ENCODE data around the gene SYS1. TPM values are rescaled to one million over a fixed set of nuclear protein-coding genes. Genes with fewer than 3 reads are reported as not detected.

SYS1 gene
- total RNA-seq: 14.0 and 19.2 TPM in 2 replicates

DNA sequence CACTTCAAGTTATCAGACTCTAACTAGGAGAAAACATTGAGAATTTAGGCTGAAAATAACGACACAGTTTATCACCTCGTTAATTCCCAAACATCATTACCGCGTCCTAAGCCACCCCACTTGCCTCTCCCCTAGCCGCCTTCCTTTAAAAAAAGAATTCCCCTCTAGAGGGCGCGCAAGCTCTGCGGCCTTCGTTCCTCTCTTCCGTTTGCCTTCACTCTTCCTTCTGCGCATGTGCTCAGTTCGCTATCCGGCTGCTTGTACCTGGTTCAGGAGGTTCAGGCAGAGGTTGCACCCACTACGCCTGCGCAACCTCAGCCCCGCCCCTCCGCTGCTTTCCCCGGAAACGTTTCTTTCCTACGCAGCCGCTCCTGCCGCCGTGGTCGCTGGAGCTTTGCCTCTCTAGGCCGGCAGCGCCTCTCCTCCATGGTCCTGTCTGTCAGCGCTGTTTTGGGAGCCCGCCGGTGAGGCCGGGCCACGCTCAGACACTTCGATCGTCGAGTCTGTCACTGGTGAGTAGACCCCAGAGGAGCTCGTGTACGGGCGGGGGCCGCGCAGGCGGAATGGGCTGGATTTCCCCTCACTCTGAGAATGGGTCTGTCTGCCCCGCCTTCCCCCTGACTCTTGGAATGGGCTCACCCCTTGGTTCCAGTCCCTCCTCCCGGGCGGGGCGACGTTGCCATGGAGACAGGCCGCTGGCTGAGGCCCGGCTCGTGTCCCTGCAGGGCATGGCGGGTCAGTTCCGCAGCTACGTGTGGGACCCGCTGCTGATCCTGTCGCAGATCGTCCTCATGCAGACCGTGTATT lies at the start of gene SYS1:
Gene SYS1, plus strand, starts transcription at position 353 of the 807 bp plus-strand sequence. Its CDS starts 376 bp downstream, at position 729.

DNA sequence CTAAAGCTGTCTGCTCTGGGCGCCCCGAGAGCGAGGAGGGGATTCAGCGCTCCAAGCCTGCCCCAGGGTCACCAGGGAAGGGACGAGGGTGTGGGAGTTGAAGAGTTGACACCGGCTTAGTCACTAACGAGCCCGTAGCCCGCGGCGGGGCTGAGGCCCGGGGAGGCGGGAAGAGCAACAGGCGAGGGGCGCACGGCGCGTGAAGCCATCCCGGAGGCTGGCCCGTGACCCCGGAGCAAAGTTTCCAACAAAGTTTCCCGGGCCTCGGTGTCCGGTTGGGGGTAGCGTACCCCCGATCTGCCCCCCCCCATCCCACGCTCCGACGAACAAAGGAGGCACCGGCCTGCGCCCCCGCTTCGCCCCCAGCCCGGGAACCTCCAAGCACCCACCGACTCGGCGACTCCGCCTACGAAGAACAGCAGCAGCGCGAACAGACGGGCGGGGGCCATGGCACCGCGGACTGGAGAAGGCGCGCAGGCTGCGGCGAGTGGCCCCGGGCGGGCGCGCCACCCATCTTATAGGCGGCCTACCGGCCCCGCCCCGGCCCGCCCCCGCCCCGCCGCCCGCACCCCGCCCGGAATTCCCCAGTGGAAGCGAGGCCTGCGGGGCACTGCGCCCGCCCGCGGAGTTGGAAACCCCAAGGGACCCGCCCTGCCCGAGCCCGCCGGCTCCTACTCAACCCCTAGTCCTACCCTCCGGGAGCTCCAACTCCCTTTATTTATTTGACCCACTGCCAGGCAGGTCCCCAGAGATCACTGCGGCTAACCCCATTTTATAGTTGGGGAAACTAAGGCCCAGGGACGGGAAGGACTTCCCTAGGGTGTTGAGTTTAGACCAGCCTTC lies 14.8 kb upstream of the SYS1 start, which contains the start of gene SDC4:
Gene SDC4, minus strand, starts transcription at position 489 of the 843 bp plus-strand sequence. Its CDS starts 40 bp downstream, at position 449.

DNA sequence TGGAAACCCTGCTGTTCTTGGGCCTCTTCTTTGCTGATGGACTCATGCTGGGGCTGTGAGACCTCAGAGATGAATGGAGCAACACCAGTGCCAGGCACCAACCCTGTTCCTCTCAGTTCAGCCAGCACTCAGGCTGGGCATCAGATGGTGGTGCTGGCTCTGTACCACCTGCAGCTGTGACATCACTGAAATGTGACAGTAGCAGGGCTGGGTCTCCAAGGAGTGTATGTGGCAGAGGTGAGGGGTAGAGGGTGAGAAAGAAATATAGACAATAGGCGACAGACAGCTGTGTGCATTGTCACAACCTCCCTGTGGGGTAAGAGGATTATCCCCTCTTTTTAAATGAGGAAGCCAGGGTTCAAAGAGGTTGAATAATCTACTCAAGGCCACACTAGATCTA lies 15.2 kb downstream of the SYS1 start, which contains the start of gene TP53TG5:
Gene TP53TG5, minus strand, starts transcription at position 135 of the 400 bp plus-strand sequence. Its CDS starts 89 bp downstream, at position 46.

DNA sequence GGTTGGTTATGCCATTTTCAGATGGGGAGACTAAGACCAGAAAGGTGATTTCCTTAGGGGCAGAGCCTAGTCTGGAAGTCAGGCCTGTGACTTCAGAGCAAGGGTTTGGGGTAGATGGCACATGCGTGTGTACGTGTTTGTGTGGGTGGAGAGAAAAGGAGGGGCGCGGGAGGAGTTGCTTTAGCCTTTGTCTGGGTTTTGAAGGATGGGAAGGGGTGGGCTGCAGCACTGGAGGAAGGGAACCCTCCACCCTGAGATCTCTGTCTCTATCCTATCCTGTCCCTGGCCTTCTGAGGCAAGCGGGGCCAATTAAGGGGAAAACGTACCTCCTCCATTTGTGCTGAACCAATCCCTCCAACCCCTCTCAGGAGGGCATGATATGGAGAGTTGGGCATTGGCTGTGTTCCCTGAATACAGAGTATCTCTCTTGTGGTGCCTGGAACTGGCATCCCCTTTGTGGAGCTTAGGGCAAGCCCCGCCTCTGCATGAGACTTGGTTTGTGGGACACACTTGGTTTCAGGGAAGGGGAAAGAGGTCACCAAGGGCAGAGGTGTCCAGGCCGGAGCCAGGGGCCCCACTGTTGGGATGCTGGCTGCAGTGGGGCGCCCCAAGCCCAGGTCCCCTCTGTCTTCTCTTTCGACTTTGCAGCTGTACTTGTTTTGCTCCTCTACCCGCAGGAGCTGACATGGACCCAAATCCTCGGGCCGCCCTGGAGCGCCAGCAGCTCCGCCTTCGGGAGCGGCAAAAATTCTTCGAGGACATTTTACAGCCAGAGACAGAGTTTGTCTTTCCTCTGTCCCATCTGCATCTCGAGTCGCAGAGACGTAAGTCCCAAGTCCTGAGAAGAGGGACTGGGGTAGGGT lies 45.1 kb downstream of the SYS1 start, which contains the start of gene DBNDD2:
Gene DBNDD2, plus strand, starts transcription at position 507 of the 863 bp plus-strand sequence. Its CDS starts 179 bp downstream, at position 686.

DNA sequence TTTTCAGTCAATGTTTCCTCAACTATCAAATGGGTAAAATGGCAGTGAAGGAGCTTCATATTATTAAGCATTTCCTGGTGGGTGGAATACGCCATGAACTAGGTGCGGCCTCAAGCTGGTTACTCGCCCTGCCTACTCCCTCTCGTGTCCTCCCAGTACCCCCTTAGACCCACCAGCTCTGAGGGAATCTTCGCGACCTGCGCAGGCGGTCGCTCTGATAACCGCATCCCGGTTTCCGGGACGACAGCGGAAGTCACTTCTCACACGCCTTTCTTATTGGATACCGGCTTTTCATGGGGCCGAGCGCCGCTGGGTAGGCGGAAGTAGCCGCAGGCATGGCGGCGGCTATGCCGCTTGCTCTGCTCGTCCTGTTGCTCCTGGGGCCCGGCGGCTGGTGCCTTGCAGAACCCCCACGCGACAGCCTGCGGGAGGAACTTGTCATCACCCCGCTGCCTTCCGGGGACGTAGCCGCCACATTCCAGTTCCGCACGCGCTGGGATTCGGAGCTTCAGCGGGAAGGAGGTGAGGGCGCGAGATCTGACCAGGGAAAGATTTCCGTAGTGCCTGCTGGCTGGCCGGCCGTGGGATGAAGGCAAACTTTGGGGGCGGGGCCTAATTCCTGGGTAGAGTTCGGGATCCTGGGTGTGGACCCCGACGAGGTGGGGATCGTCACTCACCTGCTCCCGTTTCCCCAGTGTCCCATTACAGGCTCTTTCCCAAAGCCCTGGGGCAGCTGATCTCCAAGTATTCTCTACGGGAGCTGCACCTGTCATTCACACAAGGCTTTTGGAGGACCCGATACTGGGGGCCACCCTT lies 53.1 kb downstream of the SYS1 start, which contains the start of gene PIGT:
Gene PIGT, plus strand, starts transcription at position 320 of the 816 bp plus-strand sequence. Its CDS starts 16 bp downstream, at position 336.

Other genes with a start within 250 kb of the SYS1 start
- not detected in 2 replicates for gene WFDC5, start 248.0 kb upstream of the SYS1 start, total RNA-seq
- gene WFDC12, start 238.7 kb upstream of the SYS1 start, total RNA-seq: not detected in 2 replicates
- gene PI3, start 188.3 kb upstream of the SYS1 start, total RNA-seq: not detected in 2 replicates
- not detected in 2 replicates for gene SEMG1, start 156.1 kb upstream of the SYS1 start, total RNA-seq
- gene SEMG2, start 141.8 kb upstream of the SYS1 start, total RNA-seq: not detected in 2 replicates
- 0.19 TPM in 1 of 2 replicates, not detected in the other for gene SLPI, start 108.6 kb upstream of the SYS1 start, total RNA-seq
- not detected in 2 replicates for gene RBPJL, start 56.3 kb upstream of the SYS1 start, total RNA-seq
- not detected in 2 replicates for gene MATN4, start 54.9 kb upstream of the SYS1 start, total RNA-seq
- gene SDC4, start 14.7 kb upstream of the SYS1 start, total RNA-seq: 16.2 and 48.7 TPM in 2 replicates
- not detected in 2 replicates for gene TP53TG5, start 15.2 kb downstream of the SYS1 start, total RNA-seq
- gene DBNDD2, start 45.1 kb downstream of the SYS1 start, total RNA-seq: 4.3 and 4.6 TPM in 2 replicates
- gene PIGT, start 53.0 kb downstream of the SYS1 start, total RNA-seq: 16.6 and 21.5 TPM in 2 replicates
- gene WFDC2, start 106.6 kb downstream of the SYS1 start, total RNA-seq: not detected in 2 replicates
- not detected in 2 replicates for gene SPINT3, start 152.5 kb downstream of the SYS1 start, total RNA-seq
- not detected in 2 replicates for gene WFDC6, start 176.3 kb downstream of the SYS1 start, total RNA-seq
- gene EPPIN, start 184.2 kb downstream of the SYS1 start, total RNA-seq: not detected in 2 replicates
- not detected in 2 replicates for gene WFDC8, start 216.1 kb downstream of the SYS1 start, total RNA-seq

Measured in endothelial cell of coronary artery (primary cell).